Hepatocyte (in vitro differentiated cells): ENCODE measurements around the gene RCCD1.

Experiments used
- CTCF ChIP-seq: fragments of 200-600 bp; sonication (generic); IDR thresholded peaks from 2 replicates; pipeline ENCODE4 v1.5.1; 2016; ENCODE audit warnings: antibody characterized with exemption, mild to moderate bottlenecking; ENCODE audit not compliant: poor library complexity
- EZH2 ChIP-seq: fragments of 200-600 bp; sonication (generic); IDR thresholded peaks from 2 replicates; pipeline ENCODE4 v1.6.1; 2016; ENCODE audit warnings: antibody characterized with exemption, mild to moderate bottlenecking, borderline replicate concordance
- EZH2phosphoT487 ChIP-seq: fragments of 200-600 bp; sonication (generic); IDR thresholded peaks from one replicate; pipeline ENCODE4 v1.6.1; 2018; ENCODE audit warnings: antibody characterized with exemption, mild to moderate bottlenecking, low read depth, moderate library complexity; ENCODE audit not compliant: unreplicated experiment, severe bottlenecking

- no peak for TF ChIP-seq CTCF
- TF ChIP-seq EZH2 = no peak
- no peak for TF ChIP-seq EZH2phosphoT487
Observed at GRCh38 chr15:90953947-90954711, 555 bp upstream of the RCCD1 start.
